ENCODE results near the gene RTN4RL2. TPM values are rescaled to one million over a fixed set of nuclear protein-coding genes. Genes with fewer than 3 reads are reported as not detected.

The RTN4RL2 gene
- polyA plus RNA-seq, 3 donors = 0.40 to 0.53 (median 0.44) TPM

- peaks cover 0 to 2% (median 0%) of the 10 kb centered on the region in 7 donors for H3K9me3 Mint-ChIP-seq
- 100% methylated on average over 2 of the region's 4 CpGs for WGBS (ENCODE audit: insufficient coverage)
- Histone ChIP-seq H3K27me3 (ENCODE audit: control insufficient read depth in 2 of 2, insufficient read depth in 2 of 2, low read length in 2 of 2) (no peaks in the 10 kb centered on the region), H3K4me3 (replicated peaks in 1 of 3; ENCODE audit: low read depth in 2 of 3, low read length in 3 of 3) (no peak overlapping the region), H3K4me1 (ENCODE audit: control insufficient read depth in 1 of 2, insufficient read depth in 2 of 2, low read length in 2 of 2) (peaks cover 0 to 4% of the 10 kb centered on the region in 2 donors), H3K9me3 (replicated peaks in 1 of 2; ENCODE audit: control insufficient read depth in 1 of 2, insufficient read depth in 1 of 2, low read length in 2 of 2) (no peaks in the 10 kb centered on the region), H4K20me1 (ENCODE audit: insufficient read depth, low read length) (no peaks in the 10 kb centered on the region), H3K27ac (ENCODE audit: low read depth in 1 of 2, low read length in 2 of 2) (no peak overlapping the region), H3K36me3 (replicated peaks in 1 of 2; ENCODE audit: control insufficient read depth in 1 of 2, insufficient read depth in 2 of 2, low read length in 2 of 2) (peaks cover 14 to 24% of the 10 kb centered on the region in 2 donors), H3K9ac (ENCODE audit: insufficient read depth, low read length, poor library complexity, severe bottlenecking) (no peak overlapping the region), H3K79me2 (ENCODE audit: insufficient read depth, low read length) (peaks cover 12% of the 10 kb centered on the region), H2AFZ (ENCODE audit: insufficient read depth, low read depth, low read length, poor library complexity, severe bottlenecking) (no peak overlapping the region), H3K4me2 (replicated peaks; ENCODE audit: extremely low read depth, low read length, poor library complexity, severe bottlenecking) (no peak overlapping the region)
- no peak overlapping the region for H3K4me3 Mint-ChIP-seq
- intact Hi-C loops (cut with micrococcal nuclease) = no loop called here
- H3K27ac Mint-ChIP-seq = no peak overlapping the region
- H3K4me1 Mint-ChIP-seq = peaks cover 8% of the 10 kb centered on the region
- TF ChIP-seq, protein P1, sequence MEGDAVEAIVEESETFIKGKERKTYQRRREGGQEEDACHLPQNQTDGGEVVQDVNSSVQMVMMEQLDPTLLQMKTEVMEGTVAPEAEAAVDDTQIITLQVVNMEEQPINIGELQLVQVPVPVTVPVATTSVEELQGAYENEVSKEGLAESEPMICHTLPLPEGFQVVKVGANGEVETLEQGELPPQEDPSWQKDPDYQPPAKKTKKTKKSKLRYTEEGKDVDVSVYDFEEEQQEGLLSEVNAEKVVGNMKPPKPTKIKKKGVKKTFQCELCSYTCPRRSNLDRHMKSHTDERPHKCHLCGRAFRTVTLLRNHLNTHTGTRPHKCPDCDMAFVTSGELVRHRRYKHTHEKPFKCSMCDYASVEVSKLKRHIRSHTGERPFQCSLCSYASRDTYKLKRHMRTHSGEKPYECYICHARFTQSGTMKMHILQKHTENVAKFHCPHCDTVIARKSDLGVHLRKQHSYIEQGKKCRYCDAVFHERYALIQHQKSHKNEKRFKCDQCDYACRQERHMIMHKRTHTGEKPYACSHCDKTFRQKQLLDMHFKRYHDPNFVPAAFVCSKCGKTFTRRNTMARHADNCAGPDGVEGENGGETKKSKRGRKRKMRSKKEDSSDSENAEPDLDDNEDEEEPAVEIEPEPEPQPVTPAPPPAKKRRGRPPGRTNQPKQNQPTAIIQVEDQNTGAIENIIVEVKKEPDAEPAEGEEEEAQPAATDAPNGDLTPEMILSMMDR (IDR thresholded peaks at IDR 0.05) = no peak
- DNase-seq = no peak
- peaks cover 12 to 34% of the 10 kb centered on the region in 2 donors for H3K36me3 Mint-ChIP-seq
- H3K27me3 Mint-ChIP-seq (ENCODE audit: low read depth in 3 of 3) = no peaks in the 10 kb centered on the region
Observed at GRCh38 chr11:57504511-57504910, 44.2 kb downstream of the RTN4RL2 start.

GRCh38 chr11:57506522-57506921, 46.2 kb downstream of the RTN4RL2 start:
- no peak for DNase-seq
- peaks cover 3 to 18% of the 10 kb centered on the region in 2 donors for H3K36me3 ChIP-seq (replicated peaks in 1 of 2; ENCODE audit: control insufficient read depth in 1 of 2, insufficient read depth in 2 of 2, low read length in 2 of 2)
- H3K9me3 ChIP-seq (replicated peaks in 1 of 2; ENCODE audit: control insufficient read depth in 1 of 2, insufficient read depth in 1 of 2, low read length in 2 of 2) = no peaks in the 10 kb centered on the region
- H3K79me2 ChIP-seq (ENCODE audit: insufficient read depth, low read length) = peaks cover 12% of the 10 kb centered on the region
- no peaks in the 10 kb centered on the region for H3K4me1 ChIP-seq (ENCODE audit: control insufficient read depth in 1 of 2, insufficient read depth in 2 of 2, low read length in 2 of 2)
- no peaks in the 10 kb centered on the region for H3K4me1 Mint-ChIP-seq
- peaks cover 12 to 25% of the 10 kb centered on the region in 2 donors for H3K36me3 Mint-ChIP-seq
- no peaks in the 10 kb centered on the region for H3K27me3 Mint-ChIP-seq (ENCODE audit: low read depth in 3 of 3)
- no peak overlapping the region for H2AFZ ChIP-seq (ENCODE audit: insufficient read depth, low read depth, low read length, poor library complexity, severe bottlenecking)
- no peak overlapping the region for H3K9ac ChIP-seq (ENCODE audit: insufficient read depth, low read length, poor library complexity, severe bottlenecking)
- H3K27ac ChIP-seq (ENCODE audit: low read depth in 1 of 2, low read length in 2 of 2) = no peak overlapping the region
- intact Hi-C loops (cut with micrococcal nuclease) = no loop called here
- no CpG with 5 or more reads among the region's 1 CpG for WGBS (ENCODE audit: insufficient coverage)
- TF ChIP-seq, protein P1 (IDR thresholded peaks at IDR 0.05) = no peak
- H3K4me3 Mint-ChIP-seq = no peak overlapping the region
- no peak overlapping the region for H3K4me3 ChIP-seq (replicated peaks in 1 of 3; ENCODE audit: low read depth in 2 of 3, low read length in 3 of 3)
- H3K27me3 ChIP-seq (ENCODE audit: control insufficient read depth in 2 of 2, insufficient read depth in 2 of 2, low read length in 2 of 2) = no peaks in the 10 kb centered on the region
- no peak overlapping the region for H3K27ac Mint-ChIP-seq
- peaks cover 0 to 2% (median 0%) of the 10 kb centered on the region in 7 donors for H3K9me3 Mint-ChIP-seq
- H4K20me1 ChIP-seq (ENCODE audit: insufficient read depth, low read length) = no peaks in the 10 kb centered on the region
- H3K4me2 ChIP-seq (replicated peaks; ENCODE audit: extremely low read depth, low read length, poor library complexity, severe bottlenecking) = no peak overlapping the region

Measured in CD14-positive monocyte (primary cell).